HEK293T (cell line): ENCODE data around the gene FAM174B.

Experiments
- CTCF ChIA-PET: fragments of 350-600 bp; formaldehyde crosslinking; extraction: SDS; loops from one replicate; lab custom pipeline; 2021; ENCODE audit warnings: antibody characterized with exemption, inconsistent platforms; lab: Yijun Ruan, JAX
- POLR2A ChIA-PET: fragments of 350-600 bp; formaldehyde crosslinking; extraction: SDS; loops from one replicate; lab custom pipeline; 2020; ENCODE audit warnings: antibody characterized with exemption, inconsistent platforms; lab: Yijun Ruan, JAX
- DNase-seq: peaks from one replicate; pipeline ENCODE4 v3.0.0; 2012; ENCODE audit warnings: mixed read lengths; ENCODE audit errors: extremely low spot score
- ARNT ChIP-seq: fragments of 450-650 bp; IDR thresholded peaks from 2 replicates; pipeline ENCODE4 v1.6.1; 2017; ENCODE audit warnings: mild to moderate bottlenecking
- BHLHE40 ChIP-seq: fragments of 450-650 bp; IDR thresholded peaks from 2 replicates; pipeline ENCODE4 v1.6.1; 2016; ENCODE audit warnings: mild to moderate bottlenecking, moderate library complexity, borderline replicate concordance
- CTBP1 ChIP-seq: fragments of 450-650 bp; IDR thresholded peaks from 2 replicates; pipeline ENCODE4 v1.6.1; 2016; ENCODE audit warnings: borderline replicate concordance
- ELF4 ChIP-seq: fragments of 450-650 bp; IDR thresholded peaks from 2 replicates; pipeline ENCODE4 v1.6.1; 2017; ENCODE audit warnings: antibody characterized with exemption
- FOXA1 ChIP-seq: fragments of 450-650 bp; IDR thresholded peaks from 2 replicates; pipeline ENCODE4 v1.6.1; 2016; ENCODE audit warnings: mild to moderate bottlenecking
- FOXK2 ChIP-seq: fragments of 450-650 bp; IDR thresholded peaks from 2 replicates; pipeline ENCODE4 v1.6.1; 2016; ENCODE audit warnings: mild to moderate bottlenecking
- FOXM1 ChIP-seq: fragments of 450-650 bp; IDR thresholded peaks from 2 replicates; pipeline ENCODE4 v1.6.1; 2017; ENCODE audit warnings: mild to moderate bottlenecking, borderline replicate concordance
- HDGF ChIP-seq: fragments of 450-650 bp; IDR thresholded peaks from 2 replicates; pipeline ENCODE4 v1.6.1; 2017; ENCODE audit warnings: antibody characterized with exemption, borderline replicate concordance
- L3MBTL2 ChIP-seq: fragments of 450-650 bp; conservative IDR thresholded peaks from 2 replicates; pipeline ENCODE4 v1.6.1; 2016; ENCODE audit warnings: mild to moderate bottlenecking
- LEF1 ChIP-seq: fragments of 450-650 bp; IDR thresholded peaks from 2 replicates; pipeline ENCODE4 v1.6.1; 2017; ENCODE audit warnings: mild to moderate bottlenecking, borderline replicate concordance
- NFRKB ChIP-seq: fragments of 450-650 bp; IDR thresholded peaks from 2 replicates; pipeline ENCODE4 v1.6.1; 2016; ENCODE audit warnings: mild to moderate bottlenecking, moderate library complexity
- SP1 ChIP-seq: fragments of 450-650 bp; IDR thresholded peaks from 2 replicates; pipeline ENCODE4 v1.6.1; 2017
- SUZ12 ChIP-seq: fragments of 450-650 bp; IDR thresholded peaks from 2 replicates; pipeline ENCODE4 v1.6.1; 2016; ENCODE audit warnings: mild to moderate bottlenecking
- TARDBP ChIP-seq: fragments of 450-650 bp; IDR thresholded peaks from 2 replicates; pipeline ENCODE4 v1.6.1; 2016
- ZNF384 ChIP-seq: fragments of 450-650 bp; IDR thresholded peaks from 2 replicates; pipeline ENCODE4 v1.6.1; 2016
- TF ChIP-seq, protein P1 (sequence below): fragments of 450-650 bp; IDR thresholded peaks from 2 replicates; pipeline ENCODE4 v1.6.1; 2016

The FAM174B gene

GRCh38 chr15:92636401-92636907 is 19.1 kb downstream of the FAM174B start:
- TF ChIP-seq FOXA1 (no peak), LEF1 (no peak), SP1 (no peak), HDGF (no peak), L3MBTL2 (no peak), ZNF384 (no peak), CTBP1 (no peak), SUZ12 (no peak), FOXK2 (no peak), ARNT (no peak), ELF4 (no peak), FOXM1 (no peak)
- TF ChIP-seq, protein P1, sequence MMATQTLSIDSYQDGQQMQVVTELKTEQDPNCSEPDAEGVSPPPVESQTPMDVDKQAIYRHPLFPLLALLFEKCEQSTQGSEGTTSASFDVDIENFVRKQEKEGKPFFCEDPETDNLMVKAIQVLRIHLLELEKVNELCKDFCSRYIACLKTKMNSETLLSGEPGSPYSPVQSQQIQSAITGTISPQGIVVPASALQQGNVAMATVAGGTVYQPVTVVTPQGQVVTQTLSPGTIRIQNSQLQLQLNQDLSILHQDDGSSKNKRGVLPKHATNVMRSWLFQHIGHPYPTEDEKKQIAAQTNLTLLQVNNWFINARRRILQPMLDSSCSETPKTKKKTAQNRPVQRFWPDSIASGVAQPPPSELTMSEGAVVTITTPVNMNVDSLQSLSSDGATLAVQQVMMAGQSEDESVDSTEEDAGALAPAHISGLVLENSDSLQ, result no peak
- ChIA-PET POLR2A (no interaction called here), CTCF (no interaction called here)
- DNase-seq, result no peak

- CTCF ChIA-PET, result no interaction called here
- DNase-seq, result no peak
- TF ChIP-seq L3MBTL2 (no peak), CTBP1 (no peak), FOXM1 (no peak), SUZ12 (no peak), NFRKB (no peak), ARNT (no peak), FOXK2 (no peak), SP1 (no peak), TARDBP (no peak)
- TF ChIP-seq, protein P1, result no peak
- POLR2A ChIA-PET, result no interaction called here
Measured at GRCh38 chr15:92634671-92635201, 20.8 kb downstream of the FAM174B start.

- ChIA-PET CTCF (interaction anchor here (0.6 kb wide), 2 partner anchors 12 to 173 kb away, joined by 3 read pairs; no protein-coding TSS in a partner anchor), POLR2A (no interaction called here)
- no peak for DNase-seq
- TF ChIP-seq NFRKB, result no peak
- TF ChIP-seq SP1, result no peak
- no peak for TF ChIP-seq FOXM1
- TF ChIP-seq LEF1, result no peak
- no peak for TF ChIP-seq FOXA1
- no peak for TF ChIP-seq CTBP1
- no peak for TF ChIP-seq SUZ12
- no peak for TF ChIP-seq ARNT
- TF ChIP-seq HDGF, result no peak
- TF ChIP-seq ELF4, result no peak
- TF ChIP-seq TARDBP, result no peak
- no peak for TF ChIP-seq ZNF384
- no peak for TF ChIP-seq L3MBTL2
- TF ChIP-seq FOXK2, result no peak
- TF ChIP-seq BHLHE40, result no peak
Measured at GRCh38 chr15:92634060-92634459, 21.5 kb downstream of the FAM174B start.

DNA sequence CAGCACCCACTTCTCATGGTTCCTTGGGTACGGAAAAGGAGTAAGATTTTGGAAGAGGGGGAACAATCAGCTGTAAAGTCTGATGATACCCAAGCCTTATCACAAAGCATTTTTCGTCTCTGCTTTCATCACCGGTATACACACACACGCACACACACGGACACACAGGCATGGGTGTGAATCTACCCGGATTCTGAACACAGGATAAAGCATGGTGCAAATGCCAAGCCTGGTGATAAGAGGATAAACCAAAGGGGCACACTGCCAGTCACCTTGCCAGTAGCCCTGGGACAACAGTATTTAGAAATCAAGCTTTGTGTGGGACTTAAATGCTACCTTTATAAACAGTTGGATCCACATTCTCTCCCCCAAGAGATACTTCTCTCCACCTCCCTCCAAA is 22.2 kb downstream of the FAM174B start:
- no peak for TF ChIP-seq ARNT
- no peak for TF ChIP-seq L3MBTL2
- ChIA-PET CTCF (interaction anchor here (0.6 kb wide), 1 partner anchor 12 kb away, joined by 3 read pairs; no protein-coding TSS in a partner anchor), POLR2A (no interaction called here)
- no peak for DNase-seq

- TF ChIP-seq NFRKB (no peak), ZNF384 (no peak), SUZ12 (no peak), FOXM1 (no peak), L3MBTL2 (no peak), TARDBP (no peak), HDGF (no peak), FOXK2 (no peak), SP1 (no peak), FOXA1 (no peak), BHLHE40 (no peak), ARNT (no peak), ELF4 (no peak), LEF1 (no peak), CTBP1 (no peak)
- TF ChIP-seq, protein P1, result no peak
- DNase-seq, result no peak
- CTCF ChIA-PET, result no interaction called here
- POLR2A ChIA-PET, result no interaction called here
Measured at GRCh38 chr15:92633001-92633400, 22.6 kb downstream of the FAM174B start.

- DNase-seq, result no peak
- TF ChIP-seq CTBP1 (no peak), HDGF (no peak), L3MBTL2 (no peak), LEF1 (no peak), ZNF384 (no peak), SP1 (no peak), FOXA1 (no peak), ELF4 (no peak), NFRKB (no peak)
- TF ChIP-seq, protein P1, result no peak
- POLR2A ChIA-PET, result no interaction called here
- CTCF ChIA-PET, result no interaction called here
Measured at GRCh38 chr15:92631721-92632120, 23.9 kb downstream of the FAM174B start.
